GM12891 (cell line): Measurements from ENCODE around the gene SUCO.

ENCODE experiments used
- PAX5 ChIP-seq: IDR thresholded peaks from 2 replicates; pipeline ENCODE4 v1.6.1; 2011; ENCODE audit warnings: low read length, moderate library complexity, mild to moderate bottlenecking; ENCODE audit not compliant: insufficient read depth, severe bottlenecking
- POLR2A ChIP-seq: IDR thresholded peaks from 2 replicates; pipeline ENCODE4 v1.6.1; 2011; ENCODE audit warnings: low read depth, low read length, control low read depth
- POLR2AphosphoS5 ChIP-seq: IDR thresholded peaks from 2 replicates; pipeline ENCODE4 v1.6.1; 2011; ENCODE audit warnings: low read depth, low read length, control low read depth
- POU2F2 ChIP-seq: IDR thresholded peaks from 2 replicates; pipeline ENCODE4 v1.6.1; 2011; ENCODE audit warnings: low read depth, mild to moderate bottlenecking, control low read depth, low read length, moderate library complexity
- SPI1 ChIP-seq: IDR thresholded peaks from 2 replicates; pipeline ENCODE4 v1.6.1; 2011; ENCODE audit warnings: low read depth, low read length, control low read depth
- TAF1 ChIP-seq: IDR thresholded peaks from 2 replicates; pipeline ENCODE4 v1.6.1; 2011; ENCODE audit warnings: low read depth, low read length, control low read depth

GRCh38 chr1:172585861-172586260, 52.9 kb downstream of the SUCO start:
- no peak for TF ChIP-seq POLR2AphosphoS5
- no peak for TF ChIP-seq POLR2A
- no peak for TF ChIP-seq TAF1
- TF ChIP-seq SPI1 = no peak
- TF ChIP-seq PAX5 = no peak
- TF ChIP-seq POU2F2 = no peak
